ENCODE measurements around the gene PLAA. TPM values are rescaled to one million over a fixed set of nuclear protein-coding genes. Genes with fewer than 3 reads are reported as not detected.

PLAA gene
- total RNA-seq, 1 experiment from 2014 or later = 23.3 TPM

GRCh38 chr9:26945591-26945990 is 1.5 kb downstream of the PLAA start:
- Histone ChIP-seq H3K9me2 (ENCODE audit: insufficient read depth) (no peaks in the 10 kb centered on the region), H2AFZ (no peak overlapping the region), H3K36me3 (ENCODE audit: low read depth) (no peaks in the 10 kb centered on the region), H3K79me2 (ENCODE audit: low read depth) (peaks cover 67% of the 10 kb centered on the region), H3F3A (ENCODE audit: insufficient read depth, low read depth) (no peaks in the 10 kb centered on the region; the same call in 1 of the 2 replicates), H3K4me2 (peak overlapping the region; percentile 93), H3K4me3 (peak overlapping the region; percentile 91), H3K27me3 (ENCODE audit: insufficient read depth, low read depth) (no peaks in the 10 kb centered on the region), H3K9me3 (ENCODE audit: insufficient read depth, low read depth) (no peaks in the 10 kb centered on the region), H3K4me1 (replicated peaks; ENCODE audit: insufficient read depth) (peaks cover 9% of the 10 kb centered on the region), H4K20me1 (ENCODE audit: insufficient read depth) (no peaks in the 10 kb centered on the region), H3K27ac (peak overlapping the region; percentile 74; the same call in 1 of the 2 replicates)
- no peak for DNase-seq
- BruUV-seq (replicated peaks) = no TSS peak
- ChIA-PET CTCF (no interaction called here), POLR2A (ENCODE audit: unreplicated experiment) (interaction anchor here (0.5 to 0.8 kb wide), 2 partner anchors 54 to 76 kb away, joined by 3 to 5 read pairs; no protein-coding TSS in a partner anchor)
- intact Hi-C loops (cut with micrococcal nuclease; ENCODE audit: unreplicated experiment) = no loop called here
- TF ChIP-seq EZH2 (IDR thresholded peaks at IDR 0.05; ENCODE audit: low read depth) = no peak
- no peak for TF ChIP-seq CTCF (conservative IDR thresholded peaks at IDR 0.05)

- Histone ChIP-seq H3K9me2 (ENCODE audit: insufficient read depth) (no peaks in the 10 kb centered on the region), H4K20me1 (ENCODE audit: insufficient read depth) (no peaks in the 10 kb centered on the region; the same call in 1 of the 2 replicates), H3K9me3 (ENCODE audit: insufficient read depth, low read depth) (no peaks in the 10 kb centered on the region), H3K27me3 (ENCODE audit: insufficient read depth, low read depth) (no peaks in the 10 kb centered on the region), H3K79me2 (ENCODE audit: low read depth) (peaks cover 96% of the 10 kb centered on the region), H2AFZ (no peak overlapping the region), H3K4me1 (replicated peaks; ENCODE audit: insufficient read depth) (peaks cover 8% of the 10 kb centered on the region), H3K27ac (no peak overlapping the region), H3K4me2 (no peak overlapping the region), H3K36me3 (ENCODE audit: low read depth) (no peaks in the 10 kb centered on the region), H3K4me3 (no peak overlapping the region), H3F3A (ENCODE audit: insufficient read depth, low read depth) (no peaks in the 10 kb centered on the region)
- TF ChIP-seq CTCF (conservative IDR thresholded peaks at IDR 0.05) = no peak
- no peak for TF ChIP-seq EZH2 (IDR thresholded peaks at IDR 0.05; ENCODE audit: low read depth)
- POLR2A ChIA-PET (ENCODE audit: unreplicated experiment) = no interaction called here
- no TSS peak for BruUV-seq (replicated peaks)
- intact Hi-C loops (cut with micrococcal nuclease; ENCODE audit: unreplicated experiment) = no loop called here
- no peak for DNase-seq
- CTCF ChIA-PET = no interaction called here
These were observed 6.3 kb downstream of the PLAA start for GRCh38 chr9:26940779-26941178.

- Histone ChIP-seq H3K79me2 (ENCODE audit: low read depth) (peaks cover 93% of the 10 kb centered on the region), H3K4me3 (no peak overlapping the region), H3K9me3 (ENCODE audit: insufficient read depth, low read depth) (no peaks in the 10 kb centered on the region), H3K27me3 (ENCODE audit: insufficient read depth, low read depth) (no peaks in the 10 kb centered on the region), H2AFZ (no peak overlapping the region), H3K4me2 (no peak overlapping the region), H4K20me1 (ENCODE audit: insufficient read depth) (no peaks in the 10 kb centered on the region; the same call in 1 of the 2 replicates), H3K36me3 (ENCODE audit: low read depth) (no peaks in the 10 kb centered on the region), H3K27ac (no peak overlapping the region), H3K9me2 (ENCODE audit: insufficient read depth) (no peaks in the 10 kb centered on the region), H3K4me1 (replicated peaks; ENCODE audit: insufficient read depth) (peaks cover 2% of the 10 kb centered on the region), H3F3A (ENCODE audit: insufficient read depth, low read depth) (no peaks in the 10 kb centered on the region)
- POLR2A ChIA-PET (ENCODE audit: unreplicated experiment) = no interaction called here
- intact Hi-C loops (cut with micrococcal nuclease; ENCODE audit: unreplicated experiment) = no loop called here
- no peak for DNase-seq
- CTCF ChIA-PET = no interaction called here
- TF ChIP-seq CTCF (conservative IDR thresholded peaks at IDR 0.05) = no peak
- TF ChIP-seq EZH2 (IDR thresholded peaks at IDR 0.05; ENCODE audit: low read depth) = no peak
- no TSS peak for BruUV-seq (replicated peaks)
These were observed 6.9 kb downstream of the PLAA start for GRCh38 chr9:26939955-26940711.
